Erythroblast (primary cell): ENCODE results near the gene PMS1.

ENCODE experiments used
- GATA1 ChIP-seq: IDR thresholded peaks from 2 replicates; pipeline ENCODE4 v1.6.1; 2011; ENCODE audit warnings: low read depth, mild to moderate bottlenecking, control low read depth, low read length, moderate library complexity
- POLR2A ChIP-seq: IDR thresholded peaks from 2 replicates; pipeline ENCODE4 v1.6.1; 2011; ENCODE audit warnings: mild to moderate bottlenecking, low read length

DNA sequence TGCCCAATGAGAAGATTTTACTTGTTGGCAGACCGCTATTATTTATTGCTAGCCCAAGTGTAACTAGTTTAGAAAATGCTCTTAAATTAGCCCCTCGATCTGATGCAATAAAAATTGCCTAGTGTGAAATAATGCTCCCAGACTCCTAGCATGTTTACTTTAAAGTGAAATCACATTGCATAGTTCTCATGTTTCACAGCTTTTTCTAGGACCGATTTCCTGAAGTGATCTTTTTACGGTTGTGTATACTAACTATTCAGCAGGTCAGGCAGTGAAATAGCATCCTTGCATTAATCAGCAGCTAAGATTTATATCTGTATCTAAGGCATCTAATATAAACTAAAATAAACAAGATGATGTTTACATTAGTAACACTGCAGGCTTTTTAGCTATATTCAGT is 52.4 kb downstream of the PMS1 start:
- TF ChIP-seq POLR2A (no peak), GATA1 (no peak)
